Stimulated activated CD8-positive, alpha-beta memory T cell treated with anti-CD3 and anti-CD28 coated beads, Interleukin-12 subunit alpha, Interleukin-12 subunit beta, amount 100 ng/mL, for 24 hours (primary cell): ENCODE measurements around the gene FBRS.
A peak's percentile ranks its signal among the peaks of the same experiment; 100 is the strongest.
"Not testable (repeated sequence)": the region's sequence is repeated elsewhere in the genome, so short reads cannot be mapped to it uniquely, and the experiment has no call there.

Experiments used
- DNase-seq: peaks from one replicate; pipeline ENCODE4 v3.0.0-alpha.2; 2020; ENCODE audit errors: extremely low read depth

Gene FBRS

DNA sequence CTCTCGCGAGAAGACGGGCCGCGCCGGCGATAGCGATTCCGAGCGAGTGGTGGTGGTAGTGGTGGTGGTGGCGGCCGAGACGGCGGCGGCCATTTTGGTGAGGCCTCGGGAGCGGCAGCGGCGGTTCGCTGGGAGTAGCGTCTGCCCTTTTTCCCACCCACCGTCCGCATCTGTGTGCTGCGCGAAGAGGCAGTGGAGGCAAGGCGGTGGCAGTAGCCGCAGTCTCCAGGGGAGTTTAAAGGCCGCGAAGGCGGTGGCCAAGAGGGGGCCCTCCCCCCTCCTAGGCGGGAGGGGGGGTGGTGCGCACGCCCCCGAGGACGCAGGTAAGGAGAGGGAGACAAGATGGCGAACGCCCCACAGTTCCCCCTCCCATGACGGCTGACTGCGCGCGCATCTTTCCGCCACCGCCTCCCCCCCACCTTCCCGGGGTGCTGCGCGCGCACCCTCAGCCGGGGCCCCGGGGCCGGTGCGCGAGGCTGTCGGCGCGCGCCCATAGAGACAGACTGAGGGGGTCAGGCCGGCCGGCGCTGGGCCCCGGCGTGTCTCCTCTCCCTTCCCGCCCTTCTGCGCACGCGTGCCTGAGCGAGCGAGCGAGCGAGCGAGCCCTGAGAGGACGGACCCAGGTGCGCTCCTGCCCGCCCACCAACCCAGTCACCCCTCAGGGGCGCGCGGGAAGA, 40.0 kb downstream of the FBRS start:
- peak; percentile 90 for DNase-seq

DNA sequence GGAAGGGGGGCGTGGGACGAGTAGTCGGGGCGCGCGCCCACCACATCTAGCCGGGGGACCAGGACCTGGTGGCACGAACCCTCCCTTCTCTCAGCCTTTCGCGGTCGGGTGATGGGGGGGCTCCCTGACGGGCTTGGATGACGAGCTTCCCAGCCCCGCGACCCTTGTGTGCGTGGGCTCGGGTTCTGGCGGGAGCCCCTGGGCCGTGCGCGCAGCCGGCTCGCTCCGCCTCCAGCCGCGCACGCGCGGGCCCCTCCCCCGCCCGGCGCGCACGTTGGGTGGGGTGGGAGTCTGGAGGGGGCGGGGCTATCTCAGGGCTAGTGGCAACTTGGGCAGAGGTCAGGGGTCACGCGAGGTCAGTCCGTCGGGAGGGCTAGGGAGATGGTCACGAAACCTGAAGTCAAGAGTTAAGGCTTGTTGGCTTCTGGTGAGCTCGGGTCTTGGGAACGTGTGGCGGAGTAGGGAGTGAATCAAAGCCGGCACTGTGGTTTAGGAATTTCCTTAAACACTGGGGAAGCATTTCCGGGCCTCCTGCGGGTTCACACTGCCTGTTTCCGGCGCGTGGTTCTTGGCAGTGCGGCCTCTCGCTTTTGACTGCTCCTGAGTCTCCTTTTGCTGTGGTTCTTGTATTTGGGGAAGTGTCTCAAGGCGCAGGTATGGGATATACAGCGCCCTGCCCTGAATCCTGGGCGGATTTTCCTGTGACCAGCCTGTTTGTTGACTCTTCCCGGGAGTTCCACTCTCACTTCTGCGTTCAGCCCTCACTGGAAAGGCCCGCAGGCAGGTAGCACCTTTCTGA, 40.8 kb downstream of the FBRS start, which contains the start of gene SRCAP:
TSS of gene SRCAP (plus strand) at position 356 of the 799 bp plus-strand sequence. CDS start 1,654 bp downstream, outside the sequence.
- DNase-seq = peak; percentile 67

DNA sequence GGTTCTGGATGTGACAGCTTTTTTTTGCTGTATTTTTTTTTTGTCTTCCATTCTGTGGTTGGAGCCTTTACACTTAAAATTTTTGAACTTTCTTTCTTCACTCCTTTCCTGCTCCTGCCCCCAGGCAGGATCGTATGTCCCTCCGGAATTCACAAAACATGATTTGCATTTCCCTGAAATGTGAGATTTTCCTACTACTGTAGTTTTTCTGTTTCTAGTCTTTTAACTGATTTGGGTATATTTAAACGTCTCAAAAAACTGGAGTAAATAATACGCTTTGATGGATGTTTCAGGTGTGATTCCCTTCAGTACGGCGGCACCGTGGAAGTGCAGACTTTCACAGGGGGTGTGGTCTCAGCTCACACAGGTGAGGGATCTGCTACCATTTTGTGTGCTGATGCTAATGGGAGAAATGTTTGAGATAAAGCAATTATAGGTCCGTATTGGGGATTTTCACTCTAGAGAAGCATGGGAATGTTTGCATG, 41.4 kb downstream of the FBRS start:
- no peak for DNase-seq

DNA sequence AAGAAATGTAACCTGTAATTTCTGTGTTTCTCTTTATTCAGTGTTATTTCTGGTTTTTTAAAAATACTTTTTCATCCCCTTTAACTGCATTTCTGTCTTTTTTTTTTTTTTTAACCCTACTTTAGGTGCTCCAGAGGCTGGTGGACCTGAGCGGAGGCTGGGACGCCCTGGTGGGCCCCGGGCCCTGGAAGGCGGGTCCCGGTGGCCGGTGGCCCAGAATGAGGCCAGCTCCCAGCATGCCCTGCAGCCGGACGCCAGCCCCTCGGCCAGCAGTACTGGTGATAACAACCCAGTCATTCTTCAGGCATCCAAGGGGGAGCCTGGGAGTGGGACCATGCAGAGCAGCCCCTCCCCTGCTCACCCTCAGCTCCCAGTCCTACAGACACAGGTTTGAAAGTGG, 42.3 kb downstream of the FBRS start:
- no peak for DNase-seq

DNA sequence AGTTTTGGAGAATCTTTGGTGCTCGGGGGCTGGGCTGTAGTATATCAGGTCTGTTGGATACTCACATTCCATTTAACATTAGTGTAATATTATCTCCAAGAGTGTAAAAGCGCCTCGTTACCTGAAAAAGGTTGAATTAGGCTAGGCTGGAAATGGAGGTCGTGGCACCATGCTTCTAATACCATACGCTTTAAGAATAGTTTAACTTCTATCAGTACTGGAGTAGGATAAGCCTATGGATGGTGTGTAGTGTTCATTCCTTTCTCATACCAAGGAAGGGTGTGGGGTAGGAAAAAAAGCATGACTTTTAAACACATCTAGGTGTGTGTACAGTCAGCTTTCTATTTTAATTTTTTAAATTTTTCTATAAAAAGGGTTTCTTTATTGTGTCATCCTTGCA, 42.7 kb downstream of the FBRS start:
- DNase-seq = no peak

DNA sequence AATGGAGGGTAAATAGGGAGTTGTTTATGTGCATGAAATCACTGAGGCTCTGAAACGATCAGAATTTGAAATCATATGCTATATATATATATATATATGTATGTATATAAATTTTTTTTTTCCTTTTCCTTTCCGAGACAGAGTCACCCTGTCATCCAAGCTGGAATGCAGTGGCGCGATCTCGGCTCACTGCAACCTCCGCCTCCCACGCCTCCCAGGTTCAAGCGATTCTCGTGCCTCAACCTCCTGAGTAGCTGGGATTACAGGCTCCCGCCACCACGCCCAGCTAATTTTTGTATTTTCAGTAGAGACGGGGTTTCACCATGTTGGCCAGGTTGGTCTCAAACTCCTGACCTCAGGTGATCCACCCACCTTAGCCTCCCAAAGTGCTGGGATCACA, 44.8 kb downstream of the FBRS start:
- DNase-seq = not testable (repeated sequence)

DNA sequence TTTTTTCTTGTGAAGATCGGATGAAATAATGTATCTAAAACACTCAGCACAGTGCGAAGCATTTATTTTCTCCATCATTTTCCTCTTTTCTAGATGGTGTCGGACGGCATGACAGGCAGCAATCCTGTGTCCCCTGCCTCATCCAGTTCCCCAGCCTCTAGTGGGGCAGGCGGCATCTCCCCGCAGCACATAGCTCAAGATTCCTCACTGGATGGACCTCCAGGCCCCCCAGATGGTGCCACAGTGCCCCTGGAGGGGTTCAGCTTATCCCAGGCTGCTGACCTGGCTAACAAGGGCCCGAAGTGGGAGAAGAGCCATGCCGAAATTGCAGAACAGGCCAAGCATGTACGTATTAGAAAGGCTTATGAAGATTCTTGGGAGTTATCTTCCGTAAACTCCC, 45.7 kb downstream of the FBRS start:
- no peak for DNase-seq

DNA sequence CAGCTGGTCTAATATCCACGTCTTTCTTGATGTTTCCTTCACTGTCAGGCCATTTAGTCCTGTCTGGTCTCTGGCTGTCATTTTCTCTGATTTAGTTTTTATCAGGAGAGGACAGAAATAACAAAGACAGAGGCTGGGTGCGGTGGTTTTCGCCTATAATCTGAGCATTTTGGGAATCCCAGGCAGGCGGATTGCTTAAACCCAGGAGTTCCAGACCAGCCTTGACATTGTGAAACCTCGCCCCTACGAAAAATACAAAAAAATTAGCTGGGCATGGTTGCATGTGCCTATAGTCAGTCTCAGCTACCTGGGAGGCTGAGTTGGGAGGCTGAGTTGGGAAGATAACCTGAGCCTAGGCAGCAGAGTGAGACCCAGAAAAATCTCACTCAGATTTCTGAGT, 47.8 kb downstream of the FBRS start:
- no peak for DNase-seq

DNA sequence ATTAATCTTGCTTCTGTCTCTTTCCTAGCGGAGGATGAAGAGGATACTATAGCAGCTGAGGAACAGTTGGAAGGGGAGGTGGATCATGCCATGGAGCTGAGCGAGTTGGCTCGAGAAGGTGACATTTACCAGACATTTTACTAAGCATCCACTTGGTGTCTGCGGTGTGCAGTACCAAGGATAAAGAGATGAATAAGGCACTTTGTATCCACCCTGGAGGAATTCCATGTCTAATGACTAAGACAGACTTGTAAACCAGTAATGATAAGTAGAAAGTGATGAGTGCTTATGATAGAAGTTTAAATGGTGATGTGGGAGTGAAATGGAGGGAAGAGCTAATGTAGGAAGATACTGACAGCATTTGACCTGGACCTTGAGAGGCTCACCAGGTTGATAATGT, 52.7 kb downstream of the FBRS start:
- DNase-seq = no peak

DNA sequence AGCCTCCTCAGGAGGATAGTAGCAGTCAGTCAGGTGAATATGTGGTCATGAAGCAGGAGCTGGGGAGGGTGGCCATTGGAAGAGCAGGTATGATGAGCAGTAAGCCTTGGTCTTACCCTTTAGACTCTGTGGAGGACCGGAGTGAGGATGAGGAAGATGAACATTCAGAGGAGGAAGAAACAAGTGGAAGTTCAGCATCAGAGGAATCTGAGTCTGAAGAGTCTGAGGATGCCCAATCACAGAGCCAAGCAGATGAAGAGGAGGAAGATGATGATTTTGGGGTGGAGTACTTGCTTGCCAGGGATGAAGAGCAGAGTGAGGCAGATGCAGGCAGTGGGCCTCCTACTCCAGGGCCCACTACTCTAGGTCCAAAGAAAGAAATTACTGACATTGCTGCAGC, 53.5 kb downstream of the FBRS start:
- DNase-seq = no peak

DNA sequence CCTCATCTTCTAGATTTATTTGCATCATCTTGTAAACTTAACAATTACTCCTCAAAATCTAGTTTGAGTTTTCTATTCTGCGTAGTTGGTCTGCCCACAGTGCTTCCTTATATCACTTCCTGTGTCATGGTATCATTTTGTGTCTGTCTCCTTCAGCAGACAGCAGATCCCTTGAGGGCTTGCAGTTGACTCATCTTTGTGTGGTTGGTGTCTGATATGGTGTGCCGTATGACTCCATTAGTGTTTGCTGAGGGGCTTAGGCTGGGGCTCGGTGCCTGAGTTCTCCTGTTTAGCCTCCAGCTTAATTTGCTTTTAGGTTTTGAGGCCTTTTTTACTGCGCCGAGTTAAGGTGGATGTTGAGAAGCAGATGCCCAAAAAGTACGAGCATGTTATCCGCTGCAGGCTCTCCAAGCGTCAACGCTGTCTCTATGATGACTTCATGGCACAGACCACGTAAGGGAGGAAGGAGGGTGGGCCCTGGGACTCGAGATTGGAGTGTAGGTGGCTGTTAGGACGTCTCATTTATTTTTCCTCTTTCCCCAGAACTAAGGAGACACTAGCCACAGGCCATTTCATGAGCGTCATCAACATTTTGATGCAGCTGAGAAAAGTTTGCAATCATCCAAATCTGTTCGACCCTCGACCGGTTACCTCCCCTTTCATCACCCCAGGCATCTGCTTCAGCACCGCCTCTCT, 57.7 kb downstream of the FBRS start:
- peak; percentile 12 for DNase-seq

DNA sequence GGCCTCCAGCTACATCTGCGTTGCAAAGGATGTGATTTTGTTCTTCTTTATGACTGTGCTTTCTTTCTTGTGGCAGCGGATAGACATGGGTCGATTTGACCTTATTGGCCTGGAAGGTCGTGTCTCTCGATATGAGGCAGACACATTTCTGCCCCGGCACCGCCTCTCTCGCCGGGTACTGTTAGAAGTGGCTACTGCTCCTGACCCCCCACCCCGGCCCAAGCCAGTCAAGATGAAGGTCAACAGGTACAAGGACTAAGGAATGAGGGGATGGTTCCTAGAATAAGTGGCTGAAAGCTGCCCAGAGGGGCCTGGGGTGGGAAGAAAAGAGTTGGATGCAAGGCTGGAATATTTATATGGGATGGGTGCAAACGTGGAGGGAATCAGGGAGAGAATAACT, 61.9 kb downstream of the FBRS start:
- DNase-seq = no peak
